Measurements from ENCODE around the gene ATP6V0D1.

ATP6V0D1 gene

GRCh38 chr16:67435758-67436164 is 45.2 kb downstream of the ATP6V0D1 start:
- TF ChIP-seq TCF12 (IDR thresholded peaks at IDR 0.05; ENCODE audit: low read depth) (no peak), CEBPB (IDR thresholded peaks at IDR 0.05) (no peak), RAD21 (IDR thresholded peaks at IDR 0.05; ENCODE audit: low read depth) (no peak), FOXM1 (IDR thresholded peaks at IDR 0.05; ENCODE audit: borderline replicate concordance, low read depth) (no peak), NFIC (IDR thresholded peaks at IDR 0.05) (no peak), MAX (IDR thresholded peaks at IDR 0.05) (no peak), EP300 (IDR thresholded peaks at IDR 0.05; ENCODE audit: borderline replicate concordance) (no peak), TEAD4 (IDR thresholded peaks at IDR 0.05) (no peak), TAF1 (IDR thresholded peaks at IDR 0.05; ENCODE audit: low read depth) (no peak), ZBTB7A (IDR thresholded peaks at IDR 0.05; ENCODE audit: low read depth) (no peak), REST (IDR thresholded peaks at IDR 0.05; ENCODE audit: low read depth) (no peak), CREB1 (IDR thresholded peaks at IDR 0.05; ENCODE audit: low read depth) (no peak), EGR1 (IDR thresholded peaks at IDR 0.05) (no peak), YY1 (IDR thresholded peaks at IDR 0.05; ENCODE audit: low read depth) (no peak)
- TF ChIP-seq, protein P1, sequence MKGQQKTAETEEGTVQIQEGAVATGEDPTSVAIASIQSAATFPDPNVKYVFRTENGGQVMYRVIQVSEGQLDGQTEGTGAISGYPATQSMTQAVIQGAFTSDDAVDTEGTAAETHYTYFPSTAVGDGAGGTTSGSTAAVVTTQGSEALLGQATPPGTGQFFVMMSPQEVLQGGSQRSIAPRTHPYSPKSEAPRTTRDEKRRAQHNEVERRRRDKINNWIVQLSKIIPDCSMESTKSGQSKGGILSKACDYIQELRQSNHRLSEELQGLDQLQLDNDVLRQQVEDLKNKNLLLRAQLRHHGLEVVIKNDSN (IDR thresholded peaks at IDR 0.05): no peak

DNA sequence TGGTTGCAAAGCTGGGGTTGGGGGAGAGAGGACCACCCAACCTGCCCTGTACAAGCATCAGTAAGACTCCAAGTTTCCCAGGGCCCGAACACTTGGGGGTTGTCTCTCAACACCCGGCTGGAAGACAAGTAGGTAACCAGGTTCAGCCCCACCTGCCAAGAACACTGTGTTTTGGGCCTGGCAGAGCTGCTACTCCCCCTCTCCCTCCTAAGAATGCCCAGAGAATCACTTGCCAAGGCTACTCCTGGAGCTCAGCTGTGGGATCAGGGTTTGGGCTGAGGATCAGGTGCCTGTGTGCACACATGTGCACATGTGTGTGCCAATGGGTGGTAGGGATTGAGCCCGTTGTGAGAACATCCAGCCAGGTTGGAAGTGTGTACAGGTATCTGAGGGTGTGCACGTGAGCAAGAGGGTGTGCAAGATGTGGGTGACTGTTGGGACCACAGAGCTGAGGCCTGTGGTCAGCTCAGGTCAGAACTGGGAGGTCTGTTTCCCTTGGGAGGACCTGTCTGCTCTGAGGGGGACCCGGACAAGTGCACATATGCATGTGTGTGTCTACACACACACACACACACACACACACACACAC is 47.7 kb downstream of the ATP6V0D1 start:
- TF ChIP-seq RAD21 (IDR thresholded peaks at IDR 0.05; ENCODE audit: low read depth) (no peak), EGR1 (IDR thresholded peaks at IDR 0.05) (no peak), NFIC (IDR thresholded peaks at IDR 0.05) (no peak), TAF1 (IDR thresholded peaks at IDR 0.05; ENCODE audit: low read depth) (no peak), REST (IDR thresholded peaks at IDR 0.05; ENCODE audit: low read depth) (no peak), YY1 (IDR thresholded peaks at IDR 0.05; ENCODE audit: low read depth) (no peak), TCF12 (IDR thresholded peaks at IDR 0.05; ENCODE audit: low read depth) (no peak), FOXM1 (IDR thresholded peaks at IDR 0.05; ENCODE audit: borderline replicate concordance, low read depth) (no peak), MAX (IDR thresholded peaks at IDR 0.05) (no peak), CREB1 (IDR thresholded peaks at IDR 0.05; ENCODE audit: low read depth) (no peak), CEBPB (IDR thresholded peaks at IDR 0.05) (no peak), EP300 (IDR thresholded peaks at IDR 0.05; ENCODE audit: borderline replicate concordance) (no peak)

GRCh38 chr16:67432506-67432890 is 48.5 kb downstream of the ATP6V0D1 start:
- TF ChIP-seq, protein P1 (IDR thresholded peaks at IDR 0.05): no peak
- TF ChIP-seq CEBPB (IDR thresholded peaks at IDR 0.05) (no peak), FOXM1 (IDR thresholded peaks at IDR 0.05; ENCODE audit: borderline replicate concordance, low read depth) (no peak), REST (IDR thresholded peaks at IDR 0.05; ENCODE audit: low read depth) (no peak), MAX (IDR thresholded peaks at IDR 0.05) (no peak), TEAD4 (IDR thresholded peaks at IDR 0.05) (no peak), EP300 (IDR thresholded peaks at IDR 0.05; ENCODE audit: borderline replicate concordance) (no peak), YY1 (IDR thresholded peaks at IDR 0.05; ENCODE audit: low read depth) (no peak), ZBTB7A (IDR thresholded peaks at IDR 0.05; ENCODE audit: low read depth) (no peak), NFIC (IDR thresholded peaks at IDR 0.05) (no peak), TCF12 (IDR thresholded peaks at IDR 0.05; ENCODE audit: low read depth) (no peak)
